ENCODE results near the gene NGF. TPM values are rescaled to one million over a fixed set of nuclear protein-coding genes. Genes with fewer than 3 reads are reported as not detected.

NGF gene
- total and polyA plus RNA-seq, 12 donors = 1.8 to 21.6 (median 3.3) TPM

DNA sequence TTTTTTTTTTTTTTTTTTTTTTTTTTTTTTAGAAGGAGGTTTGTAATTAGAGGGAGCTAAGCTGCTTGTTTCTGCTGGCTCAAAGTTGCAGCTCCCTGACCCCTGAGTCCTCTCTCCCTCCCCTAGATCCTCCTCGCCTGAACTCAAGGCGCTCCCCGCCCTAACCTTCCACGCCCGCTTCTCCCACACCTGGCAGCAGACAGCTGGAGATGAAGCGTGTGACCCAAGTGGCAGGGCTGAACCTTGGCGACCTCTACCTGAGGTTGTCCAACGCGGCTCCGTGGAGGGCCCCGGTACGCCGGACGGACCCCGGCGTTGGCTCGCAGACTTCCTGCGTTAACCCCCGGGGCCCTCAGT lies 795 bp downstream of the NGF start:
- TF ChIP-seq, protein P1, sequence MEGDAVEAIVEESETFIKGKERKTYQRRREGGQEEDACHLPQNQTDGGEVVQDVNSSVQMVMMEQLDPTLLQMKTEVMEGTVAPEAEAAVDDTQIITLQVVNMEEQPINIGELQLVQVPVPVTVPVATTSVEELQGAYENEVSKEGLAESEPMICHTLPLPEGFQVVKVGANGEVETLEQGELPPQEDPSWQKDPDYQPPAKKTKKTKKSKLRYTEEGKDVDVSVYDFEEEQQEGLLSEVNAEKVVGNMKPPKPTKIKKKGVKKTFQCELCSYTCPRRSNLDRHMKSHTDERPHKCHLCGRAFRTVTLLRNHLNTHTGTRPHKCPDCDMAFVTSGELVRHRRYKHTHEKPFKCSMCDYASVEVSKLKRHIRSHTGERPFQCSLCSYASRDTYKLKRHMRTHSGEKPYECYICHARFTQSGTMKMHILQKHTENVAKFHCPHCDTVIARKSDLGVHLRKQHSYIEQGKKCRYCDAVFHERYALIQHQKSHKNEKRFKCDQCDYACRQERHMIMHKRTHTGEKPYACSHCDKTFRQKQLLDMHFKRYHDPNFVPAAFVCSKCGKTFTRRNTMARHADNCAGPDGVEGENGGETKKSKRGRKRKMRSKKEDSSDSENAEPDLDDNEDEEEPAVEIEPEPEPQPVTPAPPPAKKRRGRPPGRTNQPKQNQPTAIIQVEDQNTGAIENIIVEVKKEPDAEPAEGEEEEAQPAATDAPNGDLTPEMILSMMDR (IDR thresholded peaks at IDR 0.05) = no peak
- 3 to 4% methylated on average over 19 of the region's 19 CpGs for WGBS, 2 donors
- H3K36me3 ChIP-seq = no peaks in the 10 kb centered on the region
- H3K27ac ChIP-seq = peak overlapping the region; percentile 33 to 89 (median 82)
- DNase-seq = no peak
- ATAC-seq = peak in 7 of 8 donors; percentile 4 to 46 (median 17)
- H3K9me3 ChIP-seq = peaks cover 0 to 3% (median 0%) of the 10 kb centered on the region in 11 donors
- H3K4me1 ChIP-seq = peaks cover 13 to 82% (median 34%) of the 10 kb centered on the region in 9 donors
- intact Hi-C loops (cut with DNase I) = loop anchor here in 4 of 10 donors (5.0 to 10.0 kb wide), 3 partner anchors 192 to 202 kb away; no protein-coding TSS in a partner anchor
- H3K4me3 ChIP-seq = peak overlapping the region; percentile 39 to 87 (median 68)
- peaks cover 0 to 33% (median 7%) of the 10 kb centered on the region in 7 donors for H3K27me3 ChIP-seq

DNA sequence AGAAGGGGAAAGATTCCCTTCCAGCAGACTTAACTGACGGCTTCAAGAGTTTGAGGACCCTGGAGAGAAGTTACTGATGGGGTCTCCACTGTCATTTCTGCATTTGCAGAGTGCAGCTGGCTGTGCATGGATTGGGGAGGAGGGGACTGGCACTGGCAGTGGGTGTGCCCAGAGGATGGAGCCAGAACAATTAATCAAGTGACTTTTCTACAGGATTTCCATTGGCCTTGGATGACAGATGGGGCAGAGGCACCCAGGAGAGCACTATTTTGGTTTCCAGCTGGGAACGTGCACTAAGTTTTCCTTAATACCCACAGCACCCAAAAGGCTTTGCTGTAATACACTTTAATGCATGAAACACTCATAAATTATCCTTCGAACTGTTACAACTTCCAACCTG lies 1.3 kb downstream of the NGF start:
- Histone ChIP-seq H3K27ac (peak overlapping the region in 8 of 10 donors; percentile 4 to 89 (median 82)), H3K4me3 (peak overlapping the region in 9 of 10 donors; percentile 51 to 87 (median 70)), H3K4me1 (peaks cover 13 to 84% (median 37%) of the 10 kb centered on the region in 9 donors), H3K27me3 (peaks cover 0 to 33% (median 7%) of the 10 kb centered on the region in 7 donors), H3K36me3 (no peaks in the 10 kb centered on the region), H3K9me3 (peaks cover 0 to 3% (median 0%) of the 10 kb centered on the region in 11 donors)
- 54 to 60% methylated on average over 3 of the region's 3 CpGs for WGBS, 2 donors
- intact Hi-C loops (cut with DNase I) = loop anchor here in 4 of 10 donors (5.0 to 10.0 kb wide), 3 partner anchors 192 to 202 kb away; no protein-coding TSS in a partner anchor
- ATAC-seq (no peak), DNase-seq (no peak)
- TF ChIP-seq, protein P1 (IDR thresholded peaks at IDR 0.05) = no peak

GRCh38 chr1:115332813-115333608 lies 5.0 kb downstream of the NGF start:
- no peak overlapping the region for H3K4me3 ChIP-seq
- DNase-seq (no peak), ATAC-seq (peak in 1 of 8 donors; percentile 30)
- intact Hi-C loops (cut with DNase I) = loop anchor here in 2 of 10 donors (10.0 kb wide), 2 partner anchors 188 to 198 kb away; no protein-coding TSS in a partner anchor
- H3K36me3 ChIP-seq = no peaks in the 10 kb centered on the region
- WGBS, 2 donors = 60 to 76% methylated on average over 7 of the region's 7 CpGs
- H3K27ac ChIP-seq = peak overlapping the region in 7 of 10 donors; percentile 11 to 89 (median 59)
- H3K4me1 ChIP-seq = peaks cover 0 to 80% (median 33%) of the 10 kb centered on the region in 9 donors
- TF ChIP-seq, protein P1 (IDR thresholded peaks at IDR 0.05) = no peak
- no peaks in the 10 kb centered on the region for H3K9me3 ChIP-seq
- peaks cover 0 to 17% (median 5%) of the 10 kb centered on the region in 7 donors for H3K27me3 ChIP-seq

DNA sequence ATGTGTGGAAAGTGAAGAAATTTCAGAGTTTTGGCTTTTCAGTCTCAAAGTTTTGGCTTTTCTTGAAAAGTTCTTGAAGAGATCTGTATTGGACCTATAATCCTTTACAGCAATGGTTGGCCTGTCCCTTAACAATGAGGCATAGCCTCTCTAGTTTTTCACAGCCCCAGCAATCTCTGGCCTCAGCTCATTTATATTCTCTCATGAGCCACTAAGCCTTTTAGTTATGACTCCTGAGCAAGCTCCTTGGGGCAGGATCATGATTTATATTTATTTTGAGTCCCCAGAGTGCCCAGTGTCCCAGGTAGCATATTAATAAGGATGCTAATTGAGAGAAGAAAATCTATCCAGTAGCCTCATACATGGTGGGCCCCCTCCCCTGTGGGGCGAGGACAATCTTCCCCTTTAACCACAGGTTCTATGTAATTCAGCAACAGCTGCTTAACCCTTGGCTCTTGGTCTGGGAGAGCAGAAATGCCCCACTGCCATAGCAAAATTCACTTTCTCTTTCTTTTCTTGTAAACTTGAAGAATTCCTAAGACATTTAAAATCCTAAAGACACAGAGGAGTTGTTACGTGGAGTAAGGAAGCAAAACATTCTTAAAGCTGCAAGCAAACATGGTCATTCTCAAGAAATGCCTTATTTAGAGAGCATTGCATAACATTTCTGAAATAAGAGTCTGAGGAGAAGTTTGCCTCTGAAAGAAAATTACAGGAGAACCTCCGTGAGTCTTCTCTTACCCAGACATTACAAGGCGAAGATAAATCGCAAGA lies 6.3 kb downstream of the NGF start:
- peak overlapping the region in 2 of 10 donors; percentile 2 to 6 for H3K4me3 ChIP-seq
- 67 to 74% methylated on average over 5 of the region's 5 CpGs for WGBS, 2 donors
- intact Hi-C loops (cut with DNase I) = loop anchor here in 2 of 10 donors (10.0 kb wide), 2 partner anchors 187 to 197 kb away; no protein-coding TSS in a partner anchor
- peaks cover 0 to 80% (median 31%) of the 10 kb centered on the region in 9 donors for H3K4me1 ChIP-seq
- ATAC-seq = peak in 1 of 8 donors; percentile 4
- no peaks in the 10 kb centered on the region for H3K9me3 ChIP-seq
- H3K27ac ChIP-seq = peak overlapping the region in 8 of 10 donors; percentile 11 to 89 (median 57)
- no peaks in the 10 kb centered on the region for H3K36me3 ChIP-seq
- TF ChIP-seq, protein P1 (IDR thresholded peaks at IDR 0.05) = no peak
- H3K27me3 ChIP-seq = peaks cover 0 to 4% (median 0%) of the 10 kb centered on the region in 7 donors
- DNase-seq = no peak

All from heart right ventricle (tissue), 16 donors.